Spleen (tissue), 11 donors: ENCODE data around the gene CAMK2B. TPM values are rescaled to one million over a fixed set of nuclear protein-coding genes. Genes with fewer than 3 reads are reported as not detected.

Experiments
- DNase-seq: peaks from one replicate; pipeline ENCODE4 v3.0.0-alpha.2; 2020
- H3K27ac ChIP-seq, 8 donors: fragments of 200-600 bp; sonication (generic) in 7 of 8; 1 replicate in 4 of 8; 2 replicates in 4 of 8; pipeline versions ENCODE4 v1.5.0 to v1.8.0; 2016 to 2021; ENCODE audit warnings: inconsistent platforms in 4 of 8, mild to moderate bottlenecking in 4 of 8, moderate library complexity in 1 of 8
- H3K27me3 ChIP-seq, 7 donors: fragments of 200-600 bp; sonication (generic) in 6 of 7; replicated peaks in 1 of 7; 1 replicate in 4 of 7; 2 replicates in 3 of 7; pipeline versions ENCODE4 v1.5.0 to v1.8.0; 2016 to 2021; ENCODE audit warnings: inconsistent platforms in 3 of 7, mild to moderate bottlenecking in 1 of 7
- H3K36me3 ChIP-seq, 6 donors: fragments of 200-600 bp; sonication (generic) in 5 of 6; 1 replicate in 4 of 6; 2 replicates in 2 of 6; pipeline versions ENCODE4 v1.5.0 to v1.8.0; 2016 to 2021; ENCODE audit warnings: inconsistent platforms in 2 of 6
- H3K4me1 ChIP-seq, 6 donors: fragments of 200-600 bp; sonication (generic) in 5 of 6; 1 replicate in 3 of 6; 2 replicates in 3 of 6; pipeline versions ENCODE4 v1.5.0 to v1.8.0; 2016 to 2021; ENCODE audit warnings: inconsistent platforms in 3 of 6
- H3K4me3 ChIP-seq, 8 donors: fragments of 200-600 bp; sonication (generic) in 7 of 8; 1 replicate in 4 of 8; 2 replicates in 4 of 8; pipeline versions ENCODE4 v1.5.0 to v1.8.0; 2016 to 2021; ENCODE audit warnings: inconsistent platforms in 4 of 8, mild to moderate bottlenecking in 4 of 8, moderate library complexity in 2 of 8
- H3K9me3 ChIP-seq, 8 donors: fragments of 200-600 bp; sonication (generic) in 7 of 8; 1 replicate in 4 of 8; 2 replicates in 4 of 8; pipeline versions ENCODE4 v1.5.0 to v1.8.0; 2016 to 2021; ENCODE audit warnings: inconsistent platforms in 4 of 8
- CTCF ChIP-seq, 11 experiments: fragments of 200-600 bp in 7 of 11; fragments of 450-650 bp in 4 of 11; sonication (generic) in 4 of 11; IDR thresholded peaks in 8 of 11; conservative IDR thresholded peaks in 3 of 11; 1 replicate in 7 of 11; 2 replicates in 4 of 11; pipeline versions ENCODE4 v1.4.0 to v1.8.0; 2016 to 2021; ENCODE audit warnings: antibody characterized with exemption in 11 of 11, inconsistent platforms in 4 of 11, mild to moderate bottlenecking in 1 of 11
- POLR2A ChIP-seq, 3 donors: fragments of 450-650 bp; IDR thresholded peaks; one replicate each; pipeline ENCODE4 v1.5.1; 2017; ENCODE audit warnings: antibody characterized with exemption in 3 of 3, mild to moderate bottlenecking in 1 of 3
- POLR2AphosphoS5 ChIP-seq, 3 donors: sonication (generic); formaldehyde crosslinking; IDR thresholded peaks; one replicate each; pipeline ENCODE4 v1.5.1; 2017; ENCODE audit warnings: antibody characterized with exemption in 3 of 3
- WGBS, 5 donors: extraction: QIAGEN DNeasy Blood & Tissue Kit in 3 of 5; methylation state at CpG; one replicate each; pipeline versions ENCODE4 v1.1.5 to v1.1.7; 2013 to 2018; 5-methylcytosine and 5-hydroxymethylcytosine counted together
- intact Hi-C: fragments of 100-400 bp; cut with DNase I; formaldehyde crosslinking; loops from one replicate; pipeline ENCODE4 v1.15.0; 2023; ENCODE audit warnings: low total_unique reads
- polyA plus RNA-seq, 3 donors: library from polyadenylated mRNA; stranded (reverse); fragments of 200-250 nt; gene quantifications; one replicate each; pipeline ENCODE4 v1.2.1, GENCODE V29; 2013
- total RNA-seq, 7 donors: library from RNA; depleted of rRNA in 3 of 7; stranded (reverse); fragments of >200 nt in 3 of 7; fragmentation: NEBNext Ultra II Directional in 4 of 7; extraction: Animal tissue kit (Norgen Biotek cat#: 25700) in 4 of 7; gene quantifications; one replicate each; pipeline versions ENCODE4 v1.1.0 to v1.2.1, GENCODE V29; 2016 to 2021
- donor health status: healthy with polysubstance abuse.
- donor health status: DM: no; HTN: no; CAD: no; lungs with moderate emphysema.
- donor health status: DM: no; HTN: no; CAD: no.
- donor health status: Bipolar disorder and iron deficiency.
- donor health status: healthy.
- donor health status: DM: no; HTN: no; CAD: no.
- donor health status: DM: yes; HTN: yes; CAD: no.

CAMK2B gene
- total and polyA plus RNA-seq, 10 donors = 0.20 to 2.9 (median 0.61) TPM; not detected in 2

GRCh38 chr7:44222776-44223261, 102.6 kb downstream of the CAMK2B start:
- intact Hi-C loops = no loop called here
- peaks cover 0 to 29% (median 13%) of the 10 kb centered on the region in 7 donors for H3K27me3 ChIP-seq
- H3K9me3 ChIP-seq = no peaks in the 10 kb centered on the region
- no peak overlapping the region for H3K4me3 ChIP-seq
- TF ChIP-seq CTCF (IDR thresholded peaks at IDR 0.05 in 8 of 11, conservative IDR thresholded peaks at IDR 0.05 in 3 of 11) = no peak
- TF ChIP-seq POLR2A (IDR thresholded peaks at IDR 0.05) = no peak
- TF ChIP-seq POLR2AphosphoS5 (IDR thresholded peaks at IDR 0.05) = no peak
- peak; percentile 72 for DNase-seq
- H3K27ac ChIP-seq = no peak overlapping the region
- no peaks in the 10 kb centered on the region for H3K4me1 ChIP-seq
- 83 to 94% (median 92%) methylated on average over 10 to 11 of the region's 11 CpGs for WGBS, 5 donors
- H3K36me3 ChIP-seq = no peaks in the 10 kb centered on the region

GRCh38 chr7:44222074-44222473, 103.3 kb downstream of the CAMK2B start:
- intact Hi-C loops = no loop called here
- no peaks in the 10 kb centered on the region for H3K4me1 ChIP-seq
- peak; percentile 59 for DNase-seq
- no peaks in the 10 kb centered on the region for H3K9me3 ChIP-seq
- H3K4me3 ChIP-seq = no peak overlapping the region
- WGBS, 5 donors = 83 to 91% (median 84%) methylated on average over 11 of the region's 11 CpGs
- H3K36me3 ChIP-seq = no peaks in the 10 kb centered on the region
- no peak for TF ChIP-seq POLR2A (IDR thresholded peaks at IDR 0.05)
- no peak for TF ChIP-seq CTCF (IDR thresholded peaks at IDR 0.05 in 8 of 11, conservative IDR thresholded peaks at IDR 0.05 in 3 of 11)
- TF ChIP-seq POLR2AphosphoS5 (IDR thresholded peaks at IDR 0.05) = no peak
- no peak overlapping the region for H3K27ac ChIP-seq
- H3K27me3 ChIP-seq = peaks cover 0 to 29% (median 13%) of the 10 kb centered on the region in 7 donors

GRCh38 chr7:44221231-44221791, 104.1 kb downstream of the CAMK2B start:
- no peak overlapping the region for H3K4me3 ChIP-seq
- H3K27ac ChIP-seq = no peak overlapping the region
- intact Hi-C loops = no loop called here
- peaks cover 0 to 27% (median 12%) of the 10 kb centered on the region in 7 donors for H3K27me3 ChIP-seq
- H3K9me3 ChIP-seq = no peaks in the 10 kb centered on the region
- no peaks in the 10 kb centered on the region for H3K4me1 ChIP-seq
- peak; percentile 73 for DNase-seq
- 67 to 88% (median 73%) methylated on average over 16 to 30 of the region's 30 CpGs for WGBS, 5 donors
- no peak for TF ChIP-seq POLR2AphosphoS5 (IDR thresholded peaks at IDR 0.05)
- no peak for TF ChIP-seq CTCF (IDR thresholded peaks at IDR 0.05 in 8 of 11, conservative IDR thresholded peaks at IDR 0.05 in 3 of 11)
- TF ChIP-seq POLR2A (IDR thresholded peaks at IDR 0.05) = no peak
- no peaks in the 10 kb centered on the region for H3K36me3 ChIP-seq

GRCh38 chr7:44220358-44221112, 104.9 kb downstream of the CAMK2B start:
- Histone ChIP-seq H3K4me1 (no peaks in the 10 kb centered on the region), H3K9me3 (no peaks in the 10 kb centered on the region), H3K27me3 (peaks cover 0 to 19% (median 4%) of the 10 kb centered on the region in 7 donors), H3K27ac (no peak overlapping the region), H3K4me3 (no peak overlapping the region), H3K36me3 (no peaks in the 10 kb centered on the region)
- DNase-seq = peak; percentile 61
- 80 to 88% (median 86%) methylated on average over 15 to 24 of the region's 24 CpGs for WGBS, 5 donors
- TF ChIP-seq POLR2A (IDR thresholded peaks at IDR 0.05) (no peak), CTCF (IDR thresholded peaks at IDR 0.05 in 8 of 11, conservative IDR thresholded peaks at IDR 0.05 in 3 of 11) (no peak), POLR2AphosphoS5 (IDR thresholded peaks at IDR 0.05) (no peak)
- intact Hi-C loops = no loop called here
